ENCODE results near the gene PCMTD2.
"Not testable (repeated sequence)": the region's sequence is repeated elsewhere in the genome, so short reads cannot be mapped to it uniquely, and the experiment has no call there.

The PCMTD2 gene

DNA sequence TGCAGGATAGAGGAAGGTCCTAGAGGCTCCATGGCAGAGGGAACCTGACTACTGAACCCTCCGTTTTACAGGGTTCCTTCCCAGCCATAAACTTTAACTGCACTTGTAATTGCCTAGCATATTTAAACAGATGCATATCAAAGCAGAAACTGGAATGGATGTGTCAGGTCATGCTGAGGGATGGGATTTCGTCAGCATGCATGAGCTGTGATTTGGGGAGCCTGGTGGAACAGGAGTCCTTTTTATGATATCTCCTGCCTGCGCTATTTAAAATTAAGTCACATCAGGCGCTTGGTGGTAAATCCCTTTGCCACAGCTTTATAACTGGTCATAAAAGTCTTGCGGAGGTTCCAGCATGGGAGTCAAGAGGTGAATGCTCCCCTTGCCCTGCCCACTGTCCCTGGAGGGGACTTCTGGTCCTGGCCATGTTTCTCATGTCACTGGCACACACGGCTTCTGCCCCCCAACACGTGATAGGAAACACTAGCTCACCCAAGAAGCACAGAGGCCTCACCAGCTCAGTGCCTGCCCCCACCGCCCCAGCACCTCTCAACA lies 26.0 kb upstream of the PCMTD2 start:
- TF ChIP-seq, protein P1, sequence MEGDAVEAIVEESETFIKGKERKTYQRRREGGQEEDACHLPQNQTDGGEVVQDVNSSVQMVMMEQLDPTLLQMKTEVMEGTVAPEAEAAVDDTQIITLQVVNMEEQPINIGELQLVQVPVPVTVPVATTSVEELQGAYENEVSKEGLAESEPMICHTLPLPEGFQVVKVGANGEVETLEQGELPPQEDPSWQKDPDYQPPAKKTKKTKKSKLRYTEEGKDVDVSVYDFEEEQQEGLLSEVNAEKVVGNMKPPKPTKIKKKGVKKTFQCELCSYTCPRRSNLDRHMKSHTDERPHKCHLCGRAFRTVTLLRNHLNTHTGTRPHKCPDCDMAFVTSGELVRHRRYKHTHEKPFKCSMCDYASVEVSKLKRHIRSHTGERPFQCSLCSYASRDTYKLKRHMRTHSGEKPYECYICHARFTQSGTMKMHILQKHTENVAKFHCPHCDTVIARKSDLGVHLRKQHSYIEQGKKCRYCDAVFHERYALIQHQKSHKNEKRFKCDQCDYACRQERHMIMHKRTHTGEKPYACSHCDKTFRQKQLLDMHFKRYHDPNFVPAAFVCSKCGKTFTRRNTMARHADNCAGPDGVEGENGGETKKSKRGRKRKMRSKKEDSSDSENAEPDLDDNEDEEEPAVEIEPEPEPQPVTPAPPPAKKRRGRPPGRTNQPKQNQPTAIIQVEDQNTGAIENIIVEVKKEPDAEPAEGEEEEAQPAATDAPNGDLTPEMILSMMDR (IDR thresholded peaks at IDR 0.05; ENCODE audit: insufficient read depth, low read depth, low read length, missing control alignments): no peak
- H3K4me3 ChIP-seq (ENCODE audit: low read depth, low read length): no peak overlapping the region
- DNase-seq (ENCODE audit: low read depth): no peak

DNA sequence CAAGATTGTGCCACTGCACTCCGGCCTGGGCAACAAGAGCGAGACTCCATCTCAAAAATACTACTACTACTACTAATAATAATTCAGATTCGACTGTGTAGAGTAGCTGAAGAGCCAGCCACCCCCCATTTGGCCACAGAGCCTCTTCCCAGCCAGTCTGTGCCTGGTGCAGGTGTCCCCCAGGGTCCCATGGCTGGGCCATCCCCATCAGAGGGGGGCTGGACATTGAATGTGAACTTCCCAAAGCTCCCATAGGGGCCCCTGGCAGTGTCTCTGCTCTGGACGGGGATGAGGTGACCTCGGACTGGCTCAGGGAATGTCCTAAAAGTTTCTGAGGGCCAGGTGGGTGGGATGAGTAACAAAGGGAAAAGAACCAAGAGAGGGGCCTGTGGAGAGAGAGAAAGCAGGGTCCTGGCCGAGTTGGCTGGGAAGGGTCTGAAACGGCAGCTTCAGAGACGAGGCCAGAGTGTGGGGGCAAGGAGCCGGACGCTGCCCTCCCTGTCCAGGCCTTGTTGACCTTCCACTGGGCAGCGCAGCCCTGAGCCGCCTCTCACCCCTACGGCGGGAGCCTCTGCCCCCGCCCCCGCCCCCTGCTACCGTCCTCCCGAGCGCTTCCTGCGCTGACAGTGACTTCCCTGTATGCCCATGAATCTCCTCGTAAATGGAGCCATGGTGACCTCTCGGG lies 24.9 kb upstream of the PCMTD2 start:
- no peak overlapping the region for H3K4me3 ChIP-seq (ENCODE audit: low read depth, low read length)
- DNase-seq (ENCODE audit: low read depth): no peak
- TF ChIP-seq, protein P1 (IDR thresholded peaks at IDR 0.05; ENCODE audit: insufficient read depth, low read depth, low read length, missing control alignments): no peak

DNA sequence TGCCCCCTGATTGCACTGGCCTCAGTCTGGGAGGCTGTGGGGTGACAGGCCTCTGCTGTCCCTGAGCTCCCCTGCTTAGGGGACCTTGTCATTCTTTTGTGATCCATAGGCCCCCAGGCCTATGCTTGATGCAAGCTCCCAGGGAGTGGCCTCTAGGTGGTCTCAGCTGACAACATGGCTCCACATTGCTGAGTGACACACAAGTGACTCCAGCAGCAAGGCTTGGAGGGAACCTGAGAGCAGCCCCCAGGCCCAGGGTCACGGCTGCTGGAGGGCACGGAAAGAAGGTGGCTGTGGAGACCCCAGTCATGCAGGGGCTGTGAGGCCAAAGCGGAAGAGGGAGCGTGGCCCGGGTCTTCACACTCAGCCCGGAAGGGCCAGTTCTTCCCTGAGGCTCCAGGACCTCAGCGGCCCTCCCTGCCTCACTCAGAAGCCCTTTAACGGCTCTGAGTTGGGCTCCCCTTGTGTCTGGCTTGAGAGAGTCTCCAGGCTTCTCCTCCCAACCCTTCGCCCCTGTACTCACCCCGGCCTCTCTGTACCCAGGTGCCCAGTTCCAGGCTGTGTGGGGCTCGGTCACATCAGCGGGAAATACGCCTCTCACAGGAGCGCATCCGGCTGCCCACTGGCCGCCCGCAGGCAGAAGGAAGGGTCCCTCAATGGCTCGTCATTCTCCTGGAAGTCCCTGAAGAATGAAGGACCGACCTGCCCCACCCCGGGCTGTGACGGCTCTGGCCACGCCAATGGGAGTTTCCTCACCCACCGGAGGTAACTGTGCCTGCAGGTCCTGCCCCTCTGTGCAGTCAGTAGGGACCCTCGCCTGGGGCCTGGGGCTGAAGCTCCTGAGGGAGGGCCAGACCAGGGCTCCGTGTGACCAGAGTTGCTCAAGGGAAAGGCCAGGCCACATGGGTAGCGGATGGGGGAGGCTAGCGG lies 23.7 kb upstream of the PCMTD2 start:
- TF ChIP-seq, protein P1 (IDR thresholded peaks at IDR 0.05; ENCODE audit: insufficient read depth, low read depth, low read length, missing control alignments): no peak
- H3K4me3 ChIP-seq (ENCODE audit: low read depth, low read length): no peak overlapping the region
- no peak for DNase-seq (ENCODE audit: low read depth)

DNA sequence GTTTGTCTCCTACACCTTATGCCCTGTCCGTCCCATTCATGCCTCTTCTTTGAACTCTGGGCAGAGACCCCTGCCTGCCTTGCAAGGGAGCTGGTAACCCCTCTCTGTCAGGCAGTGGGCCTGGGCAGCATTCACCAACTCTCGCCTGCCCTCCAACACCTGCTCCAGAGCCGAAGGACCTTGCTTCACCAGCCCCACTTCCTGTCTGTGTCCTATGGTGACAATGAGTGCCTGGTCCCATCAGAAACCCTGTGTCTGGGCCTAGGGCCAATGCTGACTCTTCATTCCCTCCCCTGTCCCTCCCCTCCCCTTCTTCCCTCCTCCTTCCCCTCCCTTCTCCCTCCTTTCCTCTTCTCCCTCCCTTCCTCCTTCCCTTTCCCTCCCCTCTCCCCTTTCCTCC lies 22.8 kb upstream of the PCMTD2 start:
- no peak for DNase-seq (ENCODE audit: low read depth)
- TF ChIP-seq, protein P1 (IDR thresholded peaks at IDR 0.05; ENCODE audit: insufficient read depth, low read depth, low read length, missing control alignments): no peak
- H3K4me3 ChIP-seq (ENCODE audit: low read depth, low read length): no peak overlapping the region

DNA sequence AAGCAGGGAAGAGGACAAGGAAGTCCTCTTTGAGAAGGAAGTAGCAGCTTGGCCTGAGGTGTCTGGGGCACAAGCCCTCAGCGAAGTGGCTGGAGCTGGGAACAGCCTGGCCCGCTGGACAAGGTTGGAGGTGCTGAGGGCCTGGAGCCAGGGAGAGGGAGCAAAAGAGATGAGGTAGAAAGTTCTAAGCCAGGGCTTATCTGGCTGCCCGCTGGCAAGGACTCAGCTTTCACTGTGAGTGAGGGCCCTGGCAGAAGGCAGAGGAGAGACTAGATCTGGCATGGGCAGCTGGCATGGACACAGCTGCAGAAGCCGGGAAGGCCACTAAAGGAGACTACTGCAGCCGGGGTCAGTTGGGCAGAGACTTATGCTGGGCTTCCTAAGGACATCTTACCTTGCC lies 21.8 kb upstream of the PCMTD2 start:
- no peak for DNase-seq (ENCODE audit: low read depth)
- TF ChIP-seq, protein P1 (IDR thresholded peaks at IDR 0.05; ENCODE audit: insufficient read depth, low read depth, low read length, missing control alignments): no peak
- H3K4me3 ChIP-seq (ENCODE audit: low read depth, low read length): no peak overlapping the region

DNA sequence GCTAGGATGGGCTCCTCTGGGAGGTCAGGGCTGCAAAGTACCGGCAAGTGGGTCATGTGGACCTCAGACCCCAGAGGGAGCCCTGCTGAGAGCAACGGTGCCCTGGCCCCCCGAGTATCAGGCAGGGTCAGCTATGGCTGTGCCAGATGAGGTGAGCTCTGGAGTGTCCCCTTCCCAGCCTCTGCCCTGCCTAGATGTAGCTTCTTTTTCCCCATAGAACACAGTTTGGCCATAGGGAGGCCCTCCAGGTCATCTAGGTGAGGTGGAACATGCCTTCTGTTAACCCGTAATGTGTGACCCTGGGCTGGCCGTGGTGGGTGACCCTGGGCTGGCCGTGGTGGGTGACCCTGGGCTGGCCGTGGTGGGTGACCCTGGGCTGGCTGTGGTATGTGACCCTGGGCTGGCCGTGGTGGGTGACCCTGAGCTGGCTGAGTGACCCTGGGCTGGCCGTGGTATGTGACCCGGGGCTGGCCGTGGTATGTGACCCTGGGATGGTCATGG lies 21.2 kb upstream of the PCMTD2 start:
- no peak for DNase-seq (ENCODE audit: low read depth)
- TF ChIP-seq, protein P1 (IDR thresholded peaks at IDR 0.05; ENCODE audit: insufficient read depth, low read depth, low read length, missing control alignments): no peak
- no peak overlapping the region for H3K4me3 ChIP-seq (ENCODE audit: low read depth, low read length)

DNA sequence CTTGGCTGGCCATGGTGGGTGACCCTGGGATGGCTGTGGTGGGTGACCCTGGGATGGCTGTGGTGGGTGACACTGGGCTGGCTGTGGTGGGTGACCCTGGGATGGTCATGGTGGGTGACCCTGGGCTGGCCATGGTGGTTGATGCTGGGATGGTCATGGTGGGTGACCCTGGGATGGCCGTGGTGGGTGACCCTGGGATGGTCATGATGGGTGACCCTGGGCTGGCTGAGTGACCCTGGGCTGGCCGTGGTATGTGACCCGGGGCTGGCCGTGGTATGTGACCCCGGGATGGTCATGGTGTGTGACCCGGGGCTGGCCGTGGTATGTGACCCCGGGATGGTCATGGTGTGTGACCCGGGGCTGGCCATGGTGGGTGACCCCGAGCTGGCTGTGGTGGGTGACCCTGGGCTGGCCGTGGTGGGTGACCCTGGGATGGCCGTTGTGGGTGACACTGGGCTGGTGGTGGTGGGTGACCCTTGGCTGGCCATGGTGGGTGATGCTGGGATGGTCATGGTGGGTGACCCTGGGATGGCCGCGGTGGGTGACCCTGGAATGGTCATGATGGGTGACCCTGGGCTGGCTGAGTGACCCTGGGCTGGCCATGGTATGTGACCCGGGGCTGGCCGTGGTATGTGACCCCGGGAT lies 20.5 kb upstream of the PCMTD2 start:
- not testable (repeated sequence) for H3K4me3 ChIP-seq (ENCODE audit: low read depth, low read length); DNase-seq (ENCODE audit: low read depth)

Data from GM12865 (cell line).